HEK293T (cell line): Measurements from ENCODE around the gene POLL.

Experiments
- FOXA1 ChIP-seq: fragments of 450-650 bp; IDR thresholded peaks from 2 replicates; pipeline ENCODE4 v1.6.1; 2016; ENCODE audit warnings: mild to moderate bottlenecking
- FOXM1 ChIP-seq: fragments of 450-650 bp; IDR thresholded peaks from 2 replicates; pipeline ENCODE4 v1.6.1; 2017; ENCODE audit warnings: mild to moderate bottlenecking, borderline replicate concordance
- SUZ12 ChIP-seq: fragments of 450-650 bp; IDR thresholded peaks from 2 replicates; pipeline ENCODE4 v1.6.1; 2016; ENCODE audit warnings: mild to moderate bottlenecking

DNA sequence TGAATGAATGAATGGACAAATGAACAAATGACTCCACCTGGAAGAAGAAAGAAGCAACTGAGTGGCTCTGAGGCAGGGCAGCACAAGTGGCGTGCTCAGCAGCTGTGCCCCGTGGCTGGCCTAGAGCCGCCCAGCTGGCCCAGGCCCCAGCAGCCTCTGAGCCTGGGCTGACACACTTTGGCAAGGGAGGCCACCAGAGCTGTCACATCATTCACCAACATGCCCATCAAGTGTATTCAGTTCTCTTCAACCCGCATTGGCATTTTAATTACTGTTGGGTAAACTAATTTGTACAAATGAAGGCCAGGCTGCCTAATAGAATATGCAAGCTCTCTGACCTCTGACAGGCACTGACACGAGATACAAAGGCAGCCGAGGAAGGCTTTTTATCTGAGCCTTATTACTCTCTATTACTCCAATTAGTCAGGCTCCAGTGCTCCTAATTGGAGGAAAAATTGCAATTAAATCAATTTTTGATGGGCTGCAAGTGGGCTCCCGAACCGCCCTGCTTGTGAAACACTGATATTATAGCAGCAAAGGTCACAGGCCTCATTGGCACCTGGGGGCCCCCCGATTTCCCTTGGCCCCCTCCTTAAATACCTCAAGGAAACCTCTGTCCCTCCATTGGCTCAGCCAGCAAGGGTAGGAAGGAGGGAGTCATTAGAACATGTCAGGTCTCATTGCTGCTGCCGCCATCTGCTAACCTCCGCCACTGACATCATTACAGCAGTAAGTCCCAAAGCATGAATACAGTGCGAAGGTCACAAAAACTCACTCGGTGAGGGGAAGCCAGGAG lies 42.0 kb upstream of the POLL start:
- TF ChIP-seq FOXA1 (no peak), SUZ12 (no peak), FOXM1 (no peak)
